GM21717 (cell line): Measurements from ENCODE around the gene ANKS6.
"Not testable (repeated sequence)": the region's sequence is repeated elsewhere in the genome, so short reads cannot be mapped to it uniquely, and the experiment has no call there.

Experiments
- ATAC-seq: cut with Tn5 transposase; IDR thresholded peaks from one replicate; pipeline ENCODE4 v1.9.1; 2021; ENCODE audit warnings: mild to moderate bottlenecking, moderate library complexity; ENCODE audit not compliant: unreplicated experiment

Gene ANKS6

DNA sequence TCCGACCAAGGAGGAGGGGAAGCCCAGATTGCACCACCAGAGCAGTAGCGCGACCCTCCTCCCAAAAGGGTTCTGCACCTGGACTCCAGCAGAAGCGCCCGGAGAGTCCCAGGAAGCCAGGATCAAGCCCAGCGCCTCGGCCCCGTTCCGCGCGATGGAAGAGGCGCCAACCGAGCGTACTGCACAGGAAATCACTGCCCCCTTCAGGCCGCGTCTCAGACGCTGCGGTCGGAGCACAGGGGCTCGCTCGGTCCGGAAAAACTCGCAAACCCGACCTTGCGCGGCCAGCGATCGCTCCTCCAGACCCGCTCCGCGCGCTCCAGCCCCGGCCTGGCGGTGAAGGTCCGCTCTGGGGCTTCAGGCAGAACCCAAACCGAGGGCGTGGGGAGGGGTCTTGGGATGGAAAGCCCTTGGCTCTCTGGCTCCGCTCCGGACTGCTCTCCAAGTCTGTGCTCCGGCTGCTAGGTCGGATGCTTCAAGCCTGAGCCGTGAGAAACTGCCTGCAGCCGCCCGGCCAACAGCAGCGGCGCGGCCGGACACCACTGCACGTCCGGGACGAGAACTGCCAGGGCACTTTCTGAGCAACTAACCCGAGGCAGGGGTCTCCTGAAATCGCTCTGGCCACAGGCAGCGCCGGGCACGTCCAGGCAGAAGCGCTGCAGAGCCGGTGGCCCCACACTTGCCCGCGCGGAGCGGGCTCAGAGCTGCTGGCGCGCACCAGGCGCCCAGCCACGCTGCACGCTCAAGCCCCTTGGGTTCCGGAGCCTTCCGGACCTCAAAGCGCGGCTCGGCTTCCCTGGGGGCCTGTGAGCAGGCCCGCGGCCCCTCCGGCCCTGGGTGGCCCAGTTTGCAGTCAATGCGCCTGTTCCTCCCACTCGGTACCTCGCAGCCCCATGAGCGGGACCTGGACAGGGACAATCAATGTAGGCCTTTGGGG lies 88.9 kb downstream of the ANKS6 start:
- ATAC-seq: no peak

DNA sequence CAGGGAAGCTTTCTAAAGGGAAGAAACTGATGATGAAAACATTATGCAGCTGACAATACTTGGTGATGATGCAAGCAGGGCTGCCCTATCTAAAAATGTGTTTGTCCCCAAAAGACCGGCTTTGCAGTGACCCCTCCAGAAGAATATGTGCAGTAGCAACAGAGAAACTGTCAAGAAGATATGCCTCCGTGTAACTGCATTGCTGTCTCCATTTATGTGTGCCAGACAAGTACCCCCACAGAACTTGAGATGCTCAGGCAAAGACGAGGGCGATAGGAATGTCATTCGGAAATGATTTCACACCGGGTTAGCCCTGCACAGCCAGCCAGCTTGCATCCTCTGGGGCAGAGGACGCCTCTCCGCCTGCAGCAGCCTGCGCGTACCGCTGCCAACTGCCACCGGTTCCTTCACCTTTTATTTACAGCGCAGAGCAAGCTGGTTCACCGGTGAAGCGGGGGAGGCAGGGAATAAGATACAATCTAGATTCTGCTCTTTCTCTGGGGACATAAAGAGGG lies 89.6 kb downstream of the ANKS6 start:
- no peak for ATAC-seq

DNA sequence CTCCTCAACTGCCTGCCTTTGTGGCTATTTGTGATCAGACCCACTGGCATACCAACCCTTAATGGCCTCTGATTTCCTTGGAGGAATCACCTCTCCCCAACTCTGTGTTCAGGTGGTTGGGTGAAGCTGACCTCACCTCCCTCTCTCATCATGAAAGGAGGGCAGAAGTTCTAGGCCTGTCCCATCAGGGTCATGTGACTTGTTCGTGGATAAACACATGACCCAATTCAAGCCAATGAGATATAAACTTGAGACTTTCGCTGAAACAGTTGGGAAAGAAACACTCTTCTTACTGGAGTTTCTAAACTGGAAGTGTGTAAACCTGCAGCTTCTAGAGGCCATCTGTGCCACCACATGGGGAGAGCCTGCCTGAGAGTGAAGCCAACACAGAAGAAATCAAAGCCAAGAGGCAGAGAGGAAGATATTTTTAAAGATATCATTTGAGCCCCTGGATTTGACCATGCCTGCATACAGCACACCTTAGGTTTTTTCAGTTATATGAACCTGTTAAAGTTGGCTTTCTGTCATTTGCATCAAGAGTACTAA lies 93.4 kb downstream of the ANKS6 start:
- ATAC-seq: no peak

DNA sequence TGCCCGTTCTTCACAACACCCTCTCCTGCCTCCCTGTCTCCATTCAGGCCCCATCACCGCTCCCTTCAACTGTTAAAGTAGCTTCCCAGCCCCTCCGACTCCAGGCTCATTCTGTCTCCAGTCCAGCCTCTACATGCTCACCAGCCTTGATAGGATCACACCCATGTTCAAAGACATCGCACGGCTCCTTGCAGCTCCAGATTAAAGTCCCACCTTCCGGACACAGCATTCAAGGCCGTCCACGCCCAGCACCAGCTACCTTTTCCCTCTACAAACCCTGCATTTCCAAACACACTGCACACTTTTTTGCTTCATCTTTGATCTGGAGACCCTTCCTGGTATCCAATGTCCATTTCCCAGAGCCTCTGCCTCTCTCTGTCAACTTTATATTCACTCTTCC lies 94.0 kb downstream of the ANKS6 start:
- ATAC-seq: no peak

DNA sequence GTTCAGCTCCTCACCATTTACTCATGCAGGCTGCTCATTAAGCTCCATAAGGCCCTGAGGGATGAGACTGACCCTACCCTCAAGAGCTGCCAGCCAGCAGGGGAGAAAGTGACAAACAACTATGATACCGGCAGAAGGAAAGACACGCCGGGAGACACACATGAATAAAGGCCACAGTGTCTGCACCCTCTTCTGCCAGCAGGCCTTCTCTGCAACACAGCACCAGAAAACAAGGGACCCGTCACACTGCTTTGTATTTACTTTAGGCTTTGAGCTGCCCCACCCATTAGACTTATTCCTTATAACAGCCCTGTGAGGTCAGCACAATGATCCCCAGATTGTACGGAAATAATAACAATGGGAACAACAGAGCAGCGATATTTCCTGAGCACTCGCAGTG lies 94.8 kb downstream of the ANKS6 start:
- no peak for ATAC-seq

DNA sequence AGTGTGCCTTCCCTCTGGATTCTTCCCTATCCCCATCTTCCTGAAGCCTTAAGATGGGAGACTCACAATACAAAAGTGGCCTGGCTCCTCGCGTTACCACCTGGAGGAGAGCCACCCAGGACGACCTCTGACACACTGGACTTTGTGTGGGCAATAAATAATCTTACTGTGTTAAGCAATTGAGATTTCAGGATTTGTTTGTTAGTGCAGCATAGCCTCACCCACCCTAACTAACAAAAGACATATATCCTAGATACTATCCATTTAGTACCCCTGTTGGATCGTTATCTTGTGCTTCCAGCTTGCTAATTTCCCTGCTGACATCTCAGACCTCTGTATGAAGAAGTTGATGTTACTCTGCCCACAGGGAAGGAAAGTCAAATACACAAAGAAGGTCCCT lies 95.6 kb downstream of the ANKS6 start:
- no peak for ATAC-seq

DNA sequence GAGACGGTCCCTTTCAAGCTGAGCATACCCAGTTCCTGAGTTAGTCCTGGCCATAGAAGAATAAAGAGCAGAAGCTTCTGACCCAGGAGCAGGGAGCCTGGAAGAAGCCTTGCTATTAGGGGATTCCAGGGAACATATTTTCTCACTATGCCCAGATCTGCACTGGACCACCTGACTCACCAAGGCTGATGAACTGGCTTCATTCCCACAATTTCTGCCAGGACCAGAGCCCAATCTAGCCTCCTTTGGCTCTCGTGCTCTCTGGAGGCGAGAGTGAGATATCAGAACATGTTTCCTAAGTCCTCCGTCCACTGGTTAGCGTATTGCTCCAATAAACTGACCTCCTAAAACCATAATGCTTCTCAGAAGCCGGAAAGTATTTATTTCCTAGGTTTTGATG lies 97.5 kb downstream of the ANKS6 start:
- no peak for ATAC-seq

DNA sequence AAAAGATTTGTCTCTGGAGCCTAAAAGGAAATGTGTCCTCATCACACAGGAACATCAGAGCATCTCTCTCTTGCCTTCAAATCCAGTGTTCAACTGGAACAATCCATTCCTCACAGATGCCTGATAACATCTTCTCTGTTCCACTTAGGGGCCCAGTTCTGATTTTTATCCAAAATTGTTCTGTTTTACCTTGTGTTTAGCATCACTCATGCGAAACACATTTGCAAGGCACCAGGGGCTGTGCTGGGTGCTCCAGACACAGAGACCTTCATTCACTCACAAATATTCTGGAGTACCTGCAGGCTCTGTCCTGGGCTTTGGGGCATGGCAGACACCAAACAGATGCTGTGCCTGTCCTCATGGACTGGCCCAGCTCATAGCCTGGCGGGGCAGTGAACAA lies 101.4 kb downstream of the ANKS6 start:
- ATAC-seq: no peak

DNA sequence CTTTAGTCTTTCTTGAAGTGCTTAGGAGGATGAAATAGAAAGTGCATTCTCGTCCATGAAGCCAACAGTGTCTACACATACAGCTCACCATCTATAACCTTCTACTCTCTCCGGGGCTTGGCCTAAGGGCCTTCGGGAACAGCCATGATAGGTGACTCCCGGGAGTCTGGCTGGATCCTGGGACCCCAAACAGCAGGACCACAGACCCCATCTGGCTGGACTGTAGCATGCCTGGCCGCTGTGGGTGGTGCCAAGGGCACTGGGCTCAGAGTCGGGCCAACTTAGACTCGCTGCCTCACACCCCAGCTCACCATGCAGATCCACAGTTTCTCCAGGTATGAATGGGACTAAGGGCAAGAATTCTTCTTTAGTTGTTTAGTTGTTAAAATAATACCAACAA lies 104.0 kb downstream of the ANKS6 start:
- ATAC-seq: no peak

DNA sequence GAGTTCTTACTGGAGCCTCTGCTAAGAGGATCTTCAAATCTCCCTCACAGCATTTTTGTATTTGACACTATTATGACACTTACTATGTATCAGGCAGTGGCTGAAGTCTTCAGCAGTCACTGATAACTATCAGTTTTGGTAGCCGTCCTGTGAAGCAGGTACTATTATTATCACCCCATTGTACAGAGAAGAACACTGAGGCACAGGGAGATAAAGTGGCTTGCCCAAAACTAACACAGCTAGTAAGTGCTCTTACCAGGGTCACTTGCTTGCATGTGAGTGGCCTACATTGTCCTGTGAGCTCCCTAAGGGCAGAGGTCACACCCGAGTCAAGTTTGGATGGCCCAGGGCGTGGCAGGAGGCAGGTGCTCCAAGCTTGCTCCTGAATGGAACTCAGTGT lies 104.5 kb downstream of the ANKS6 start:
- no peak for ATAC-seq

DNA sequence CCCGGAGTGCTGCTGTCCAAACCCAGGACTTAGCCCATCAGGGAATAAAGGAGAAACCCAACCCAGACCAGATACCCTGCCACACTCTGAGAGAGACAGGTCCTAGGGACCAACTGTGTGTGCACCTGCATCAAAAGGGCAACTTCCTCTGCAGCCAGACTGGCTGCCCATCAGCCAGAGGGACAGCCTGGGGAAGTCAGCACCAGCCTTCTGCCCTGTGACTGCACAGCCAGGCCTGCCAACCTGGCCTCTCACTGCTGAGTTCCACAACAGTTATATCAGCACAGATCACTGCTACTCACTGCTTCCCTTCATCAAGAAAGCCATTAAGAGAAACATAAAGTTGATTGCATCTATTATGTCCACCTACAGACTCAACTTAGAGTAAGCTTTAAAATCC lies 105.7 kb downstream of the ANKS6 start:
- ATAC-seq: no peak

DNA sequence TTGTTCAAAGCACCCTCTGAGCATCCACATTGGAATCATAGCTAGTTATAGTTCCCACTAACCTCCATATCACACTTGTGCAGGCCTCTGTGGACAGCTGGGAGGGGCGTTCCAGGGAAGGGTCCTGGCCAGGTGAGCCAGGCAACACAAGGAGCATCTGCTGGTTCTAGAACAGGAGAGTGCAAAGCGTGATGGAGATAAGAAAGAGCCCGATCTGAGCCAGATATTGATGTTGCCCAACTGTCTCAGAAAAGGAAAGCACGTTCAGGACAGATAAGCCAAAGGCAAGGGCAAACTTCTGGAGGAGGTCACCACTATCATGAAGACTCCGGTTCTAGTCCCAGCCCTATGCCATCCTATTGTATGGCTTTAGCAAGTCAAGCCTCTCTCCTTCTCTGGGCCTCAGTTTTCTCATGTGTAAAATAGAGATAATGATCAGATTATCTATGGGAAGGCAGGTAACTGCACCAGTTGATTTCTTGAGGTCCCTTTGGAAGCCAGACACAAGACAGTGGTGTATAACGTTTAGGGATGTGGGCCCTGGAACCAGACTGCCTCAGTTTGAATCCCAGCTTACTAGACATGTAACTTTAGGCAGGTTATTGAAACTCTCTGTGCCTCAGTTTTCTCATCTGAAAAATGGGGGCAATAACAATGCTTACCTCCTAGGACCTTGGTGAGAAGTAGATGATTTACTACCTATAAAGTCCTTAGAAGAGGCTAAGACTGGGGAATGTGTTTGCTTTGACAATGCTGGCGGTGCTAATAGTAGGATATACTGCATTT lies 107.5 kb downstream of the ANKS6 start:
- no peak for ATAC-seq

DNA sequence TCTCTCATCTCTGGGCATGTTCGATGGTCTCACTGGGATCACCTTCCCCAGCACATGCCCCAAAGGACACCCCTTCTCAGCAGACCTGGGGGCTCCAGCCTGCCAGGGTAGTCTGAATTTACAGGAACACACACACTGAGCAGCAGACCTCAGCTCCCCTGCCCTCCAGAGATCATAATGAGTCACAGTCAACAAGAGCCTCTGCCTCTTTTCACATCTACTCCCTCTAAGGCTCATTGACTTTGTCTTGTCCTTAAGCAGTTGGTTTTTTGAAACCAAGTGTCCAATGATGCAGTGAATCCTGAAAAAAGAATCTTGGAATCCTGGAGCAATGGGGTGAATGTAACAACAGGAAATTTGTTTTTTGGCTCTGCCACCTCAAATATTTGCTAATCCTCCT lies 108.4 kb downstream of the ANKS6 start:
- ATAC-seq: no peak

DNA sequence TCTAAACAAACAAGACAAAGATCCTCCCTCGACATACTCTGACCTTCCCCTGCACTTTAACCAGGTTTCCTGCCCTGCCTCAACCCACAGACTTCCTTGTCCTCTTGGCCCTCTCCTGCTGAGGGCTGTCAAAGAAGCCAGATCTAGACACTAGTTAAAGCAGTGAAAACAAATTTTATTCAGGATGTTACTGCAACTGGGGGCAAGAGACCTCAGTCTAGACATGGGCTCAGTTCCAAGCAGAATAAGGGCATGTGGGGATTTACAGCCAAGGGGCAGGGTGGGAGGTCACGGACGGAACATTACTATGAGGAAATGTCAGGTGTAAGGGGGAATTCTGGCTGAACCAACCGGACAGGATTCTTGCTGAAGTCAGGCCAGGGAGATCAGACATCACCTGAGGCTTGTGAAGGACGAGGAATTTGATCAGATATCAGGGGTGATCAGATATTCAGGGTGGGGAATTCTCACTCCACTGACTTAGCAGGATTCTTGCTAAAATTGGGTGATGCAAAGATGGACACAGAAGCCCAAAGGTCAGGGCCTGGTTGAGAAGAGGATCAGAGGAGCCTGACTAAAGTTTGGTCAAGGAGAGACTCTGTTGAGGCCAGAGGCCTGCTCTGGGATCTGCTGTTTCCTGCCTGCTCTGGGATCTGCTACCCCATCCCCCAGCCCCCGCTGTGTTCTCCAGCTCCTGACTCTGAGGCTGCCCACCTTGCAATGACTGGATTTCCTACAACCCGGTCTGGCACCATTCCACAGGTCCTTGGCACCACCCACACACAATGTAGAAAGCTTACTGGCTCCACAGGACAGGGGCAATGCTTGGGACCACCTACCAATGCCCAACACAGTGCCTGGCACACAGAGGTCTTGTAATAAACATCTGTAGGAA lies 109.1 kb downstream of the ANKS6 start:
- ATAC-seq: no peak

DNA sequence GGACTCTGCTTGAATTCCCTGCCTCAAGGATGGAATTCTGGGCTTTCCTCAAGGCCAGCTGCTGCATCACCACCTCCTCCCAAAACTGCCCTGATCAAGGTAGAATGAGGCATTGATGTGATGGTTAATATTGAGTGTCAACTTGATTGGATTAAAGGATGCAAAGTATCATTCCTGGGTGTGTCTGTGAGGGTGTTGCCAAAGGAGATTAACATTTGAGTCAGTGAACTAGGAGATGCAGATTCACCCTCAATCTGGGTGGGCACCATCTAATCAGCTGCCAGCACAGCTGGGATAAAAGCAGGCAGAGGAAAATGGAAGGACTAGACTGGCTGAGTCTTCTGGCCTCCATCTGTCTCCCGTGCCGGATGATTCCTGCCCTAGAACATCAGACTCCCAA lies 111.5 kb downstream of the ANKS6 start:
- ATAC-seq: not testable (repeated sequence)
